ENCODE data around the gene ADAMTS2.

ADAMTS2 gene

GRCh38 chr5:179124853-179125788, 220.1 kb downstream of the ADAMTS2 start:
- DNase-seq (ENCODE audit: low read depth in 2 of 2), result no peak

GRCh38 chr5:179124273-179124852, 220.9 kb downstream of the ADAMTS2 start:
- no peak for DNase-seq (ENCODE audit: low read depth in 2 of 2)

GRCh38 chr5:179123491-179124272, 221.6 kb downstream of the ADAMTS2 start:
- no peak for DNase-seq (ENCODE audit: low read depth in 2 of 2)

GRCh38 chr5:179123109-179123426, 222.2 kb downstream of the ADAMTS2 start:
- DNase-seq (ENCODE audit: low read depth in 2 of 2), result no peak

- no peak for DNase-seq (ENCODE audit: low read depth in 2 of 2)
Observed at GRCh38 chr5:179122411-179123108, 222.7 kb downstream of the ADAMTS2 start.

GRCh38 chr5:179121667-179122111, 223.6 kb downstream of the ADAMTS2 start:
- no peak for DNase-seq (ENCODE audit: low read depth in 2 of 2)

- DNase-seq (ENCODE audit: low read depth in 2 of 2), result no peak
Observed at GRCh38 chr5:179120951-179121666, 224.2 kb downstream of the ADAMTS2 start.

- no peak for DNase-seq (ENCODE audit: low read depth in 2 of 2)
Observed at GRCh38 chr5:179120421-179120861, 224.8 kb downstream of the ADAMTS2 start.

GRCh38 chr5:179119415-179120170, 225.7 kb downstream of the ADAMTS2 start:
- DNase-seq (ENCODE audit: low read depth in 2 of 2), result no peak

- no peak for DNase-seq (ENCODE audit: low read depth in 2 of 2)
Observed at GRCh38 chr5:179118756-179119414, 226.4 kb downstream of the ADAMTS2 start.

GRCh38 chr5:179118338-179118737, 226.9 kb downstream of the ADAMTS2 start:
- DNase-seq (ENCODE audit: low read depth in 2 of 2), result no peak

- no peak for DNase-seq (ENCODE audit: low read depth in 2 of 2)
Observed at GRCh38 chr5:179115845-179116524, 229.3 kb downstream of the ADAMTS2 start.

GRCh38 chr5:179115307-179115706, 230.0 kb downstream of the ADAMTS2 start:
- no peak for DNase-seq (ENCODE audit: low read depth in 2 of 2)

- no peak for DNase-seq (ENCODE audit: low read depth in 2 of 2)
Observed at GRCh38 chr5:179114756-179115155, 230.5 kb downstream of the ADAMTS2 start.

- DNase-seq (ENCODE audit: low read depth in 2 of 2), result no peak
Observed at GRCh38 chr5:179113945-179114641, 231.2 kb downstream of the ADAMTS2 start.

- DNase-seq (ENCODE audit: low read depth in 2 of 2), result no peak
Observed at GRCh38 chr5:179113143-179113530, 232.1 kb downstream of the ADAMTS2 start.

GRCh38 chr5:179112469-179113142, 232.7 kb downstream of the ADAMTS2 start:
- DNase-seq (ENCODE audit: low read depth in 2 of 2), result no peak
